CD4-positive, alpha-beta T cell (primary cell): ENCODE data around the gene GARIN1A. TPM values are rescaled to one million over a fixed set of nuclear protein-coding genes. Genes with fewer than 3 reads are reported as not detected.
"Not testable (repeated sequence)": the region's sequence is repeated elsewhere in the genome, so short reads cannot be mapped to it uniquely, and the experiment has no call there.

ENCODE experiments used
- ATAC-seq: fragments of 200-7000 bp; cut with Tn5 transposase; one replicate; pipeline ENCODE4 v1.10.0; 2022; ENCODE audit warnings: mild to moderate bottlenecking; ENCODE audit not compliant: poor library complexity
- CTCF ChIA-PET: fragments of 350-600 bp; sonication (Branson Sonifier 250); formaldehyde crosslinking; loops from one replicate; lab custom pipeline; 2021; ENCODE audit warnings: antibody characterized with exemption, inconsistent platforms; lab: Charles Lee
- POLR2A ChIA-PET: fragments of 350-600 bp; sonication (Branson Sonifier 250); formaldehyde crosslinking; loops from one replicate; lab custom pipeline; 2021; ENCODE audit warnings: antibody characterized with exemption, inconsistent platforms; lab: Charles Lee
- DNase-seq, 14 experiments: peaks; one replicate each; pipeline ENCODE4 v3.0.0-alpha.2; 2013 to 2020; ENCODE audit warnings: mixed read lengths in 2 of 14
- H3K27ac ChIP-seq, 2 donors: one replicate each; pipeline versions ENCODE4 v1.5.1 to v1.7.0; 2013; ENCODE audit warnings: low read length in 2 of 2, low read depth in 1 of 2, mild to moderate bottlenecking in 1 of 2
- H3K27me3 ChIP-seq, 2 experiments: 1 replicate in 1 of 2; 2 replicates in 1 of 2; pipeline versions ENCODE4 v1.6.1 to v1.7.0; 2013; ENCODE audit warnings: low read length in 2 of 2, control low read depth in 1 of 2, mild to moderate bottlenecking in 1 of 2, moderate library complexity in 1 of 2; ENCODE audit not compliant: insufficient read depth in 2 of 2, control insufficient read depth in 1 of 2
- H3K36me3 ChIP-seq: one replicate; pipeline ENCODE4 v1.6.1; 2013; ENCODE audit warnings: low read length, control low read depth; ENCODE audit not compliant: insufficient read depth
- H3K4me1 ChIP-seq: one replicate; pipeline ENCODE4 v1.6.1; 2013; ENCODE audit warnings: low read length, control low read depth; ENCODE audit not compliant: insufficient read depth
- H3K4me3 ChIP-seq: one replicate; pipeline ENCODE4 v1.5.1; 2013; ENCODE audit warnings: mild to moderate bottlenecking, low read length, moderate library complexity
- H3K9me3 ChIP-seq, 2 experiments: 1 replicate in 1 of 2; 2 replicates in 1 of 2; pipeline versions ENCODE4 v1.6.1 to v1.7.0; 2013; ENCODE audit warnings: low read length in 2 of 2, mild to moderate bottlenecking in 2 of 2, control low read depth in 1 of 2, moderate library complexity in 1 of 2; ENCODE audit not compliant: control insufficient read depth in 1 of 2, insufficient read depth in 1 of 2
- H3K27ac Mint-ChIP-seq: one replicate; pipeline ENCODE4 v1.8.0; 2020; ENCODE audit warnings: mixed read lengths
- H3K27me3 Mint-ChIP-seq: one replicate; pipeline ENCODE4 v1.8.0; 2021; ENCODE audit warnings: mixed read lengths
- H3K36me3 Mint-ChIP-seq: one replicate; pipeline ENCODE4 v1.8.0; 2021; ENCODE audit warnings: low read depth, mixed read lengths
- H3K4me1 Mint-ChIP-seq: one replicate; pipeline ENCODE4 v1.8.0; 2021; ENCODE audit warnings: low read depth, mixed read lengths
- H3K4me3 Mint-ChIP-seq: one replicate; pipeline ENCODE4 v1.8.0; 2020; ENCODE audit warnings: mild to moderate bottlenecking, mixed read lengths
- H3K9me3 Mint-ChIP-seq: one replicate; pipeline ENCODE4 v1.8.0; 2020; ENCODE audit warnings: mixed read lengths
- intact Hi-C, 2 experiments: fragments of 100-400 bp; cut with DNase I in 1 of 2; cut with micrococcal nuclease in 1 of 2; formaldehyde crosslinking; loops; one replicate each; pipeline versions ENCODE4 v1.15.1 to v1.9.0; 2023 to 2025; cut with DNase I, micrococcal nuclease
- polyA plus RNA-seq, 2 donors: library from polyadenylated mRNA; unstranded; fragments of 120-200 nt; gene quantifications; one replicate each; pipeline ENCODE4 v1.2.1, GENCODE V29; 2013
- total RNA-seq, 174 experiments: library from RNA in 2 of 174; stranded (reverse) in 2 of 174; gene quantifications; one replicate each; pipeline ENCODE4 v1.2.3 and lab custom pipeline; 2021 to 2026
- TF ChIP-seq, protein P1 (sequence below): fragments of 200-600 bp; IDR thresholded peaks from one replicate; pipeline ENCODE4 v1.8.0; 2022; ENCODE audit warnings: antibody characterized with exemption, mild to moderate bottlenecking

Gene GARIN1A
- total RNA-seq (under 1 TPM; 0.71 to 0.73 TPM), total RNA-seq (lab: John Stamatoyannopoulos, UW) (0.05 to 6.5 (median 1.1) reads per million in 172 experiments)
- 0.32 TPM for polyA plus RNA-seq (2013, experiment 1 of 2)
- polyA plus RNA-seq (2013, experiment 2 of 2), result 0.84 TPM

DNA sequence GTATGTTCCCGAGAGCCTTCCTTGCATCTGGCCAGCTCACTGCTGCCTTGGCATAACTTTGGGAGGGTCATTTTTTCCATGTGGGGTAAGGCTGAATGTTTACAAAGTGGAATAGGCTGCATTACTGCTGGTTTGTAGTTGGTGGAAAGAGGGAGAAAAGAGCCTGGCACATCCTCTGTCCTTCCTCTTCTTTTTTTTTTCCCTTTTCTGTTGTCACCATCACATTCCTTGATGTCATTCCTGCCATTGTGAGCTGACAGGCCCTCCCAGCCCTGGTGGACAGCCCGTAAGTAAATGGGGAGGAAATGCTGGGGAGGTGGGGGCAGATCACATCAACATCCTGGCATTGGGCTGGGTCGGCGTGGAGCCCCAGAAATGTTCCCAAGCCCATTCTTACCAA lies at the start of gene GARIN1A:
GARIN1A (plus strand) TSS at position 301 of the 400 bp plus-strand sequence. CDS start 106 bp downstream, outside the sequence.
- Mint-ChIP-seq H3K9me3 (no peaks in the 10 kb centered on the region), H3K36me3 (no peaks in the 10 kb centered on the region), H3K4me3 (no peak within 1 kb of the TSS), H3K4me1 (peaks cover 7% of the 10 kb centered on the region), H3K27me3 (peaks cover 20% of the 10 kb centered on the region), H3K27ac (no peak within 1 kb of the TSS)
- Histone ChIP-seq H3K4me1 (peaks cover 6% of the 10 kb centered on the region), H3K9me3 (no peaks in the 10 kb centered on the region), H3K36me3 (no peaks in the 10 kb centered on the region), H3K27me3 (peaks cover 0 to 10% of the 10 kb centered on the region in 2 experiments), H3K27ac (no peak within 1 kb of the TSS), H3K4me3 (no peak within 1 kb of the TSS)
- intact Hi-C loops, result no loop called here
- ATAC-seq (no peak), DNase-seq (no peak)
- CTCF ChIA-PET, result no interaction called here
- TF ChIP-seq, protein P1, sequence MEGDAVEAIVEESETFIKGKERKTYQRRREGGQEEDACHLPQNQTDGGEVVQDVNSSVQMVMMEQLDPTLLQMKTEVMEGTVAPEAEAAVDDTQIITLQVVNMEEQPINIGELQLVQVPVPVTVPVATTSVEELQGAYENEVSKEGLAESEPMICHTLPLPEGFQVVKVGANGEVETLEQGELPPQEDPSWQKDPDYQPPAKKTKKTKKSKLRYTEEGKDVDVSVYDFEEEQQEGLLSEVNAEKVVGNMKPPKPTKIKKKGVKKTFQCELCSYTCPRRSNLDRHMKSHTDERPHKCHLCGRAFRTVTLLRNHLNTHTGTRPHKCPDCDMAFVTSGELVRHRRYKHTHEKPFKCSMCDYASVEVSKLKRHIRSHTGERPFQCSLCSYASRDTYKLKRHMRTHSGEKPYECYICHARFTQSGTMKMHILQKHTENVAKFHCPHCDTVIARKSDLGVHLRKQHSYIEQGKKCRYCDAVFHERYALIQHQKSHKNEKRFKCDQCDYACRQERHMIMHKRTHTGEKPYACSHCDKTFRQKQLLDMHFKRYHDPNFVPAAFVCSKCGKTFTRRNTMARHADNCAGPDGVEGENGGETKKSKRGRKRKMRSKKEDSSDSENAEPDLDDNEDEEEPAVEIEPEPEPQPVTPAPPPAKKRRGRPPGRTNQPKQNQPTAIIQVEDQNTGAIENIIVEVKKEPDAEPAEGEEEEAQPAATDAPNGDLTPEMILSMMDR, result peak; percentile 0
- POLR2A ChIA-PET, result no interaction called here

DNA sequence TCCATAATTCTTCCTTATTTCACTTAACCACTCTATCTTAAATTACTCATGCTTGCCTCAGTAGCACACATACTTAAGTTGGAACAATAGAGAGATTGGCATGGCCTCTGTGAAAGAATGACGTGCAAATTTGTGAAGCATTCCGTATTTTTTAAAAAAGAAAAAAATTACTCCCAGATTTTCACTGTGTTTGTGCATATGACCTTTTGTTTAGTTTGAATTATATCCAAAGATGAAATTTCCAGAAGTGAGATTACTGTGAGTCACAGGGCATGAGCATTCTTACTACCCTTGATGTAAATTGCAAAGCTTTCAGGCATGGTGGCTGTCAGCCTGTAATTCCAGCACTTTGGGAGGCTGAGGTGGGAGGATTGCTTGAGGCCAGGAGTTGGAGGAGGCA lies 45.0 kb upstream of the GARIN1A start:
- peaks cover 63% of the 10 kb centered on the region for H3K36me3 Mint-ChIP-seq
- H3K4me3 ChIP-seq, H3K27me3 Mint-ChIP-seq, H3K27me3 ChIP-seq, intact Hi-C loops, H3K4me1 Mint-ChIP-seq, H3K9me3 ChIP-seq, DNase-seq, H3K4me3 Mint-ChIP-seq, POLR2A ChIA-PET, H3K27ac Mint-ChIP-seq, H3K27ac ChIP-seq, H3K4me1 ChIP-seq, CTCF ChIA-PET, ATAC-seq, H3K9me3 Mint-ChIP-seq: not testable (repeated sequence)
- peaks cover 30% of the 10 kb centered on the region for H3K36me3 ChIP-seq

DNA sequence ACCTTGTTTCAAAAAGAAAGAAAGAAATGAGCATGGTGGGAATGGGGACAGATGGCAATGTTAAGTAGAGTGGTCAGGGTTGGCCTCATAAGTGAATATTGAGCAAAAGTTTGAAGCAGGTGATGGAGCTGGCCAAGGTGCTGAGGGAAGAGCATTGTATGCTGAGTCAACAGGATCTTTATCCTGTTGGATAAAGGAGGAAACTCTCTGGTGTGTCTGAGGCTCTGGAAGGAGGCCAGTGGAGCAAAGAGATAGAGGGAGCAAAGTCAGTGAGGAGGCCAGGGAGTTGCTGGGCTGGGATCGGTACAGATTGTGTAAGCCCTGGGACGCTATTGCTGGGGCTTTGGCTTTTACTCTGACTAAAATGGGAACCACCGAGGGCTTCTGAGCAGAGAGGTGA lies 38.2 kb upstream of the GARIN1A start:
- Mint-ChIP-seq H3K36me3 (peaks cover 64% of the 10 kb centered on the region), H3K27ac (peak overlapping the region; percentile 45)
- H3K4me3 ChIP-seq, H3K4me1 Mint-ChIP-seq, H3K4me1 ChIP-seq, H3K27me3 Mint-ChIP-seq, DNase-seq, H3K9me3 ChIP-seq, H3K27ac ChIP-seq, H3K27me3 ChIP-seq, H3K9me3 Mint-ChIP-seq, CTCF ChIA-PET, POLR2A ChIA-PET, ATAC-seq, intact Hi-C loops, H3K4me3 Mint-ChIP-seq: not testable (repeated sequence)
- H3K36me3 ChIP-seq, result peaks cover 33% of the 10 kb centered on the region

DNA sequence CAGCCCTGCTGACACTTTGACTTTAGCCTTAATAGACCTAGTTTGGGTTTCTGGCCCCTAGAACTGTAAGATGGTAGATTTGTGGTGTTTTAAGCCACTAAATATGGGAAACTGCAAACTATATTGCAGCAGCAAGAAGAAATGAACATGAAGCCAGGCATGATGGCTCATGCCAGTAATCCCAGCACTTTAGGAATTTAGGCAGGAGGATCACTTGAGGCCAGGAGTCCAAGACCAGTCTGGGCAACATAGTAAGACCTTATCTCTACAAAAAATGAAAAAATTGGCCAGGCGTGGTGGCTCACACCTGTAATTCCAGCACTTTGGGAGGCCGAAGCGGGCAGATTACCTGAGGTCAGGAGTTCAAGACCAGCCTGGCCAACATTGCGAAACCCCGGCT lies 26.9 kb upstream of the GARIN1A start:
- H3K4me3 Mint-ChIP-seq, H3K4me3 ChIP-seq, H3K4me1 ChIP-seq, H3K9me3 ChIP-seq, CTCF ChIA-PET, H3K9me3 Mint-ChIP-seq, ATAC-seq, H3K27ac ChIP-seq, POLR2A ChIA-PET, H3K4me1 Mint-ChIP-seq, intact Hi-C loops, H3K27ac Mint-ChIP-seq, H3K27me3 ChIP-seq, H3K27me3 Mint-ChIP-seq, DNase-seq: not testable (repeated sequence)
- peaks cover 44% of the 10 kb centered on the region for H3K36me3 Mint-ChIP-seq
- peaks cover 18% of the 10 kb centered on the region for H3K36me3 ChIP-seq

DNA sequence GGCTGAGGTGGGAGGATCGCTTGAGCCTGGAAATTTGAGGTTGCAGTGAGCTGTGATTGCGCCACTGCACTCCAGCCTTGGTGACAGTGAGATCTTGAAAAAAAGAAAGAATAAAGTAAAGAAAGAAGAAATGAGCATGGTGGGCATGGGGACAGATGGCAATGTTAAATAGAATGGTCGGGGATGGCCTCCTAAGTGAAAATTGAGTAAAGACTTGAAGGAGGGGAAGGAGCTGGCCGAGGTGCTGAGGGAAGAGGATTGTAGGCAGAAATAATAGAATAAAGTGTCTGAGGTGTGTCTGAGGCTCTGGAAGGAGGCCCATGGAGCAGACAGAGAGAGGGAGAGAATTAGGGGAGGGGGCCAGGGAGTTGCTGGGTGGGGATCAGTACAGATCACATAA lies 26.2 kb upstream of the GARIN1A start:
- CTCF ChIA-PET, H3K4me1 ChIP-seq, H3K27me3 ChIP-seq, H3K4me1 Mint-ChIP-seq, H3K27me3 Mint-ChIP-seq, intact Hi-C loops, H3K27ac ChIP-seq, H3K9me3 Mint-ChIP-seq, H3K4me3 ChIP-seq, H3K9me3 ChIP-seq, H3K4me3 Mint-ChIP-seq, POLR2A ChIA-PET, H3K27ac Mint-ChIP-seq, DNase-seq, ATAC-seq: not testable (repeated sequence)
- H3K36me3 ChIP-seq, result peaks cover 16% of the 10 kb centered on the region
- peaks cover 43% of the 10 kb centered on the region for H3K36me3 Mint-ChIP-seq

DNA sequence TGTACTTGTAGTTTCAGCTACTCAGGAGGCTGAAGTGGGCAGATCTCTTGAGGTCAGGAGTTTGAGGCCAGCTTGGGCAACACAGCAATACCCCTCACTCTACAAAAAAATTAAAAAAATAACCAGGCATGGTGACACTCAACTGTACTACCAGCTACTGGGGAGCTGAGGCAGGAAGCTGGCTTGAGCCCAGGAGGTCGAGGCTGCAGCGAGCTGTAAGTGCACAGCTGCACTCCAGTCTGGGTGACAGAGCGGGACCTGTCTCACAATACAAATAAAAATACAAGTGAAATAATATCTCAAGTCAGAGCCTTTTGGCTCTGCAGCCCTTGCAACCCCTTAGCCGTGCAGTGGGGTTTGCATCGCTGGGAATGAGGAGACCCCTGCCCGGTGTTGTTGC lies 25.2 kb upstream of the GARIN1A start:
- peaks cover 14% of the 10 kb centered on the region for H3K36me3 ChIP-seq
- H3K27ac ChIP-seq, POLR2A ChIA-PET, H3K27me3 Mint-ChIP-seq, DNase-seq, H3K27me3 ChIP-seq, CTCF ChIA-PET, ATAC-seq, H3K4me1 Mint-ChIP-seq, intact Hi-C loops, H3K4me3 Mint-ChIP-seq, H3K27ac Mint-ChIP-seq, H3K4me3 ChIP-seq, H3K9me3 ChIP-seq, H3K4me1 ChIP-seq, H3K9me3 Mint-ChIP-seq: not testable (repeated sequence)
- H3K36me3 Mint-ChIP-seq, result peaks cover 38% of the 10 kb centered on the region
